Stimulated activated CD4-positive, alpha-beta T cell treated with anti-CD3 and anti-CD28 coated beads, Interleukin-1b, Interleukin-23, amount 100 ng/mL, for 4 hours (primary cell): Measurements from ENCODE around the gene CCBE1.
"Not testable (repeated sequence)": the region's sequence is repeated elsewhere in the genome, so short reads cannot be mapped to it uniquely, and the experiment has no call there.

Source experiments
- DNase-seq, 2 donors: peaks; one replicate each; pipeline ENCODE4 v3.0.0-alpha.2; 2020; ENCODE audit warnings: low read depth in 2 of 2

The CCBE1 gene

DNA sequence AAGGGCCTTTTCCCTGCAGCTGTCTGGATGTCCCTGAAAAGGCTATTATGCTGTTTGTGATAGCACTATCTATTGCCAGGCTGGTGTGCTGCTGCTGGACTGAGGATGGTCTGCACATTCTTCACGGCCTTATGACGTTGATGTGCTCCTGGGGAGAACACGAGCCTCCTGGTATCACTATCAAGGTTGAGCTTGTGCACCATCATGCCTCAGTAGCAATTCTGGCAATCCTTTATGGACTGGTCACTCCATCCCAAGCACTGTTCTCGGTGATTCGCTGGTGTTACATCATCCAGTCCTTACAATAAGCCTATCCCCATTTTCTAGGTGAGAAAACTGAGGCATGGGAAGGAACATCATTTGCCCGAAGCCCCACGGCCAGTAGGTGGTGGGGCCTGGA is 18.2 kb upstream of the CCBE1 start:
- no peak for DNase-seq

DNA sequence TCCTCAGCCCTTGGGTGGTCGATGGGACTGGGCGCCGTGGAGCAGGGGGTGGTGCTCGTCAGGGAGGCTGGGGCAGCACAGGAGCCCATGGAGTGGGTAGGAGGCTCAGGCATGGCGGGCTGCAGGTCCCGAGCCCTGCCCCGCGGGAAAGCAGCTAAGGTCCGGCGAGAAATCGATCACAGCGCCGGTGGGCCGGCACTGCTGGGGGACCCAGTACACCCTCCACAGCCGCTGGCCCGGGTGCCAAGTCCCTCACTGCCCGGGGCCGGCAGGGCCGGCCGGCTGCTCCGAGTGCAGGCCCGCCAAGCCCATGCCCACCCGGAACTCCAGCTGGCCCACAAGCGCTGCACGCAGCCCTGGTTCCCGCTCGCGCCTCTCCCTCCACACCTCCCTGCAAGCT is 16.9 kb upstream of the CCBE1 start:
- not testable (repeated sequence) for DNase-seq

DNA sequence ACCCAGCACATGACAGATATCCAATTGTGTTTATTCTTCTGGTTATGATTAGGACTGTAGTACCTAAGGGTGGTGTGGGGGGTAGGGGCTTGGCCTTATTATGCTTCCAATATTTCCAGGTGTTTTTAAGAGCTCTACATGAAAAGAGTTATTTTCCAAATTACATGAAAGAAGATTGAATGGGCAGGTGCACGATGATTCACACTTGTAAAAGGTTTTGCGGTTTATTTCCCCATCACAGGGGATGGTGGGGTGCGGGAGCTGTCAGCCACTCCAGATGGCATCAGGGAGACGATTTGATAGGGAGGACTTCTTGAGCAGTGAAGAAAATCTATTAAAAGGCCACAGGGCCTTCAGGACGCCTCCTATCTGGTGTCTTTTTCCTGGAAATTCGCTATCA is 15.1 kb upstream of the CCBE1 start:
- no peak for DNase-seq

DNA sequence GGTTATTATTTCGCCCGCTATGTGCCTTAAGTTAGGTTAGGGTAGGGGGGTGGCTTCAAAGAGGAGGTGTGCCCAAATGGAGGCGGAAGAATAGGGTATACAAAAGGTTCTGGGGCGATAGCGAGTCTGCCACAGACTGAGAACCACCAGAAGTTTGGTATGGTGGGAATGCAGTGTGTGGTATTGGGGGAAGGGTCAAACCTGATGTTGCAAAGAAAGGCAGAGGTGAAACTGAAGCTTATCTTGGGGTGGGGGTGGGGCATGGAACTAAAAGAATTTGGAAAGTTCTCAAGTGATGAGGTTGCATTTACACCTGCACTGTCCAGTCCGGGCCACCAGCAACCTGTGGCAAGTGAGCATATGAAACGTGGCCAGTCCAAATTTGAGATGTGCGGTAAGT is 11.8 kb upstream of the CCBE1 start:
- no peak for DNase-seq

DNA sequence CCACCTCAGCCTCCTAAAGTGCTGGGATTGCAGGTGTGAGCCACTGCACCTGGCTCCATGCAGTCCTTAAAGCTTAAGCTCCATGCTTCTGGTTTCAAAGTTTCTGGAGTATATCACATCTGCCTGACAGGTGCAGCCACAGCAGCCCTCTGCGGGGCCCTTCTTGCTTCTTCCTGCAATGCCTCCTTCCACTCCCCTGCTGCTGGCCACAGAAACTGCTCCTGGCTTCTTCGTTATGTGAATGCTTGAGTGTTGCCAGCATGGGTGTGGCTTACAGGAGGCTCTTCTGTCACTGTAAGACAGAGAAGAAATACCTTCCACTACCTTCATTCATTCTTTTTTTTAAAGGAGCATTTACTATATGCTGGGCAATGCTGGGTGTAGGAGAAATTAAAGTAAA is 10.1 kb upstream of the CCBE1 start:
- DNase-seq, result no peak

DNA sequence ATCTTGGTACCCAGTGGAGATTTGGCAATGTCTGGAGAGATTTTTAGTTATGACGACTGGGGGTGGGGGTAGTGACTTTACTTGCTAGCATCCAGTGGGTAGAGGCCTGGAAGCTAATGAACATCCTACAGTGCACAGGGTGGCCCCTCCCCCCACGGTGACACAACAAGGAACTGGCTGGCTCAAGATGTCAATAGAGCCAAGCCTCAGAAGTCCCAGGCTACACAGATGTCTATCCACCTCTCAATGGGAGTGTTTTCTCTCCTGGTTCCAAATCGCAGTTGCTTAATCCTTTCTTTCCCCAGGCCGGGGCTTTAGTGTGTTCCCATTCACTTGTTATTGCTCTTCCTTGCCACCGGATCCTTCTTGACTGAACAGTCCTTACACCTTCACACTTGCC is 9.3 kb upstream of the CCBE1 start:
- no peak for DNase-seq

DNA sequence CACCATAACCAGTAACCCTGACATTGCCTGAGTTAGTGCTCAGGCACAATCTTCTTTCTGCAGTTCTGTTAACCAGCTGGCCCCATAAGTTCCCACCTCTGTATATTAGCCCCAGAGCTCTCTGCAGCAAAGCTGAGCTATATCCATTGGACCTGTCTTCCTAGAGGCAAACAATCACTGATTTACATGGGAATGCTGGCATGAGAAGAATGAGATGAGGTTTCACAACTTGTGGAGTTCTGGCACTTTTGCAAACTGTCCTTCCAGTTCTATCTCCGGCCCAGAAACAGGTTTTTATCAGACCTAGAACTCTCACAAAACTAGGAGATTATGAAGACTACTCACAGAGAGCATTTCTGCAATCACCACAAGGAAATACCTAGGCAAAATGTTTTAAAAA is 7.9 kb upstream of the CCBE1 start:
- no peak for DNase-seq

DNA sequence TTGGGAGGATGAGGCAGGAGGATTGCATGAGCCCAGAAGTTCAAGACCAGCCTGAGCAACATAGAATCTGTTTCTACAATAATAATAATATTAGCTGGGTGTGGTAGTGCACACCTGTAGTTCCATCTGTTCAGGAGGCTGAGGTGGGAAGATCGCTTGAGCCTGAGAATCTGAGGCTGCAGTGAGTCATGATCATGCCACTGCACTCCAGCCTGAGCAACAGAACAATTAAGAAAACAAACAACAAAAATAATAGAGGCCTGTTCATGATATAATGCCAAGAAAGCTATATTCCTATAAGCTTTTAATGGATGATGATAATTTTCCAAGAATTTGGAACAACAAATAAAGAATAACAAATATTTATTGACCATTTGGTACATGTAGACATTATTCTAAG is 6.9 kb upstream of the CCBE1 start:
- no peak for DNase-seq

DNA sequence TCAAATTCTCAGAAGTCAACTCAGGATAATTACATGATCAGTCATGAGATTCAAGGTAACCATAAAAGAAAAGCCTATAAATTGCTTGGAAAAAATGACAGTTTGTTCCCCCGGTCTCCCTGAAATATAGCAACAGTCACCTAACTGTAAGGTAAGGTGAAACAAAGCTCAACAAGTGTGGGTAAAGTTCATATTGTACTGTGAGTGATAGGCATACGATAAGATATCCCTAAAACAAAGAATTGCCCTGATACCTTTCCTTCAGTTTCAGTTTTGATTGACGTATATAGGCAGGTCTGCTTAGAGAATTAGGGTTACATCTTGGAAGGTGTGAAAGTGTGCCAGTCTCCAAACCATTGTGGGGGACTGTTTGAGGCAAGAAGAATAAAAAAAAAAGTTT is 4.0 kb upstream of the CCBE1 start:
- DNase-seq, result no peak

DNA sequence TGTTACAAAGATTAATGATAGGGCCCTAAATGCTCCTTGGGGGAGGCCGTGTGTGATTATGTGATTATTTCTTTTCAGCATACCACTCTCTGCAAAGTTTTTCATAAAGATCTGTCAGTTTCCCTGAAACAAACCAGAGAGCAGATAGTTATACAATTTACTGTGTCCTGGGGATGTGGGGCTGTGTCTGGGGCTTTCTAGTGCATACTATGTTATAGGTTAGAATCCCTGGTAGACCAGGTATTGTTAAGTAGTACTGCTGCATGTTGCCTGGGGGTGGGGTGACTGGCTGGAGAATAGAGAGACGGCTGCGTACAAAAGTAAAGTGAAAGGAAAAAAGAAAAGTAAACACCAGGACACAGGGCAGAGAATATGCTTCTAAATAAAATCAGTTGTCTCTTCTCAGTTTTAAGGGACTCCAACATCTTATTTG is 3.3 kb upstream of the CCBE1 start:
- DNase-seq, result no peak

DNA sequence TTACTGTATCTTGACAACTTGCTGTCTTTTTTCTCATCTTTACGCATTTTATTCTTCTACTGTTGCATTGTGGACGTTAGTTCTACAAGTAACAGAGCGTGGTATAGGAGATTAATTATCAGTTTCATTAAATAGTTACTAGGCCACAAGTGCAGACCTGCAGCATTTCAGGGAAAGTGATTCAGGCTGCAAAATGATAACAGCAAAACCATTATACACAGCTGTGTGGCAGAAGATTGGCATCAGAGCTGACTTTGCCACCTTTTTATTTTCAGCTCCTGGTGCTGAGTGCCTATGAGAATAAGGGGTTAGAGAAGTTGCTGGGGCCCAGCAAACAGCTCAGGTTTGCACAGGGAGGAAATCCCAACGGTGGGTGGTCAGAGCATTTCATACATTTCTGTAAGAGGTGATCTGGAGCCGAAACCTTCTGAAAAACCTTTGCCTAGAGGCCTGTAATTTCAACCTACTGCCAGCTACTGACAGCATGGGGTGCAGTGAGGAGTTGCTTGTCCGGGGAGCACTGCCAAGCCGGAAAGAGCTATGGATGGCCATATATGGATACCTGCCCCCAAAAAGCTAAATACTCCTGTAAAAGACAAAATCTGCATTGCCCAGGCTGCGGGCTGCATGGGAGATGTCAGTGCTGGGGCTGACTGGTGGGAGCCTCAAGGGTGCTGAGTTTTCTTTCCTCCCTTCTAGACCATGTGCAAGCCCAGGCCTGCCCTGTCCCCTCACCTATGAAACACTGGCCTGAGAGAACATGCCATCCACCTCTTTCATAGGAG is 2.7 kb upstream of the CCBE1 start:
- DNase-seq, result no peak

DNA sequence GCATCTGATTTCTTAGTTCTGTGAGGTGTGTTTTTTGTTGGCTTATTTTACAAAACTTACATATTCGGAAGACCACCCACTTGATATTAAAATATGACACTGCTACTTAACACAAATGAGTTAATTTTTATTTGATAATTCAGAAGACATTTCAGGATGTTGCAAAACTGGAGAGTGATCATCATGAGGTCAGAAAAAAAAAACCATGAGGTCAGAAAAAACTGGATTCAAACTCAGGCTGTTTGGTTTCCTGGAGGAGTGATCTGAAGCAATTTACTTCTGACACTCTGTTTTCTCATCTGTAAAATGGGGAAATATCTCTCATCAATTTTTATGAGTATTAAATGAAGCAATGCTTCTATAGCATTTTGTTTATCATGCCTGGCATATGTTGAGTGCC is 1.8 kb upstream of the CCBE1 start:
- no peak for DNase-seq

DNA sequence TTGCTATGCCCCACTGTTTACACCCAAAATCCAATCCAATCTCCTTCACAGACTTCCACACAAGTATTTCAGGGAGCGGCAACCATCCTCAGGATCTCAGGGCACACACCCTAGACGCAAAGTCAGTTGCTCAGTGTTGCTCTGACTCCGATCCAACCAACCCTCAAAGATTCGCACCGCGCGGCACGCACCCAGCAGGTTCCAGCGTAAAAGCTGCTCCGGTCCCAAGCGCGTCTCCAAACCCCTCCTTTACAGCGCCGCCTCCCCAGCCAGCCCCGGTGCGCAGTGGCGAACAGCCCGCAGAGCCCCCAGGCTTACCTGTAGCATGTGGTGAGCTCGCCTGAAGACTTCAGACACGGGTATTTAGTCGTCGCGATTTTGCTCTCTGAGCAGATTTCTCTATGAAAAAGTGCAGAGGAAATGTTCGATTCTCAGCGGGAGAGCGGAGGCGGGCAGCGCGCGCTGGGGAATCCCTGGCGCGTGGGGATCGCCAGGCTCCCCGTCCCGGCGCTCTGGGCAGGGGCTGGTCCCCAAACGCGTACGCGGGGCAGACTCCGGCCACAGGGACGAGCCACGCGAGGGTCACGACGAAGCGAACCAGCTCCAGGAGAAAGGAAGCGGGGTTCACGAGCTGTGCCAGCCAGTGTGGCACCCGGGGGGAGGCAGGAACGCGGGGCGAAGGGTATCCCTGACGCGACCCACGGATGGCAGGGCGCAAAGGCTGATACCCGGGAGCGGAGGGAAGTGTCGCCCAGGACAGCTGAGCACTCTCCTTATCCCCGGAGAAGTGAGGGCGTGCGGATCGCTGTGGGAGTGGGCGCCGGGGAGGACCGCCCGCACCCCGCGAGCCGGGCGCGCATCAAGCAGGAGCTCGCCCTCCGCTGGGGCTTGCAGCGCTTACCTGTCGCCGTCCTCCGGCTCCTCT is 650 bp downstream of the CCBE1 start:
- DNase-seq, result no peak

DNA sequence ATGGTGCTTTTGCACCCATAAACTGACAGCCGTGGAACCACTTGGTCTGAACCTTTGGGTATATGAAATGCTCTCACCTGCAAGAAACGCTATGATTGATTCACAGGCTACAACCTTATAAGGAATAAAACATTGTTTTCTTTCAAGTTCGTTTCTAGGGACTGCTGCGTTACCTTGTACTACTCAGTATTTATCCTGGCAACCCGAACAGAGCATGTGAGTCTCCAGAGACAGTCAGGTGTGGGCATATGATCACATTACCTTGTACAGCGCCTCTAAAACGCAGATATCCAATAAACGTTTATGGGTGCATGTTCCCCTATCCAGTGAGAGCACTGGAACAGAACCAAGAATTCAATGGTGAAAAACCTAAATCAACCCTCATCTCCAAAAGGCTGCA is 1.7 kb downstream of the CCBE1 start:
- DNase-seq, result no peak

DNA sequence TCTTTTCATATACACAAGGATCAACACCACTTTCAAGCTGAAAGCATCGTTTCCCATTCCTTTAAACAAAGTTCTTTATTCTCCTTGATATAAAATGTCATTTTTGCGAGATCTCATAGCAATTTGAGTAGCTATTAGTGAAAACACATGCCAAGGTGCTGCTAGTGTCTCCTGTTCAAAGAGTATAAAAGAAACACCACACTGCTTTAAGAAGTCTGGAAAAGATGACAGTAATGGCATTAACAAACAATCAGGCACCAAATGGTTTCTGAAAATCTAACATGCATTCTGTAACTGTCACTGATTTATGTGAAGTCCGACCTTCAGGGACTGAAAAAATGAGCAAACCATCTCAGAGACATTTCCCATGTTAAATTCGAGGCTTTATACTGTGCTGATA is 2.4 kb downstream of the CCBE1 start:
- no peak for DNase-seq

DNA sequence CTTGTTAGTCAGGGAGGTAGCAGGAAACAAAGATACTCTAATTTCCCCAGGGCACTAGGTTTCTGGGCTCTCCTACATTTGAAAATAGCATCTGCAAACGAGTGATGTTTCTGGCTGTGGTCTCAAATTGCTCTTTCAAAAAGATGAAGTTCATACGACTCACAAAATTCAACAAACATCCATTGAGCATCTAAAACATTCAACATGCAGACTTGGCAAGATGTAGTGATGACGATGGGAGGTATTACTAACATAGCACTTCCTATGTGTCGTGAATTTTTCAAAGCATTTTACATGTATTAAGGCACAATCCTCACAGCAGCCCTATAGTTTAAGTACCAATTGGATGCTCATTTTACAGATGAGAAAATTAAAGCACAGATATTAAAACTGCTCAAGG is 5.2 kb downstream of the CCBE1 start:
- no peak for DNase-seq

DNA sequence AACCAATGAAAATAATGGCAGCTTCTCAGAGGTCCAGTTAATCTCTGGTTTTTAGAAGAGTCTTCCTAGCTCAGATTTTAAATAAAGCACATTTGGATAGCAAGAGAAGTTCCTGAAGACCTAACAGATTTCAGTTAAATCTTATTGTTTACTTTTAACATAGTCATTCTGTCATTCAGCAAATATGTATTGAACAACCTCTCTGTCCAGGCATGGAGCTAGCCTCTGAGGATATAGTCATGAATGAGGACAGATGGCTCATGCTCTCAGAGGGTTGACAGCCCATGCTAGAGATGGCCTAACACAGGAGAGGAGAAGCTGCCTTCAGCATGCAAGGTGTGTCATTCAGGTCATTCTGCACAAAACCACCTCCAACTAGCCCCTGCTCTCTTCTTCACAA is 6.2 kb downstream of the CCBE1 start:
- no peak for DNase-seq

DNA sequence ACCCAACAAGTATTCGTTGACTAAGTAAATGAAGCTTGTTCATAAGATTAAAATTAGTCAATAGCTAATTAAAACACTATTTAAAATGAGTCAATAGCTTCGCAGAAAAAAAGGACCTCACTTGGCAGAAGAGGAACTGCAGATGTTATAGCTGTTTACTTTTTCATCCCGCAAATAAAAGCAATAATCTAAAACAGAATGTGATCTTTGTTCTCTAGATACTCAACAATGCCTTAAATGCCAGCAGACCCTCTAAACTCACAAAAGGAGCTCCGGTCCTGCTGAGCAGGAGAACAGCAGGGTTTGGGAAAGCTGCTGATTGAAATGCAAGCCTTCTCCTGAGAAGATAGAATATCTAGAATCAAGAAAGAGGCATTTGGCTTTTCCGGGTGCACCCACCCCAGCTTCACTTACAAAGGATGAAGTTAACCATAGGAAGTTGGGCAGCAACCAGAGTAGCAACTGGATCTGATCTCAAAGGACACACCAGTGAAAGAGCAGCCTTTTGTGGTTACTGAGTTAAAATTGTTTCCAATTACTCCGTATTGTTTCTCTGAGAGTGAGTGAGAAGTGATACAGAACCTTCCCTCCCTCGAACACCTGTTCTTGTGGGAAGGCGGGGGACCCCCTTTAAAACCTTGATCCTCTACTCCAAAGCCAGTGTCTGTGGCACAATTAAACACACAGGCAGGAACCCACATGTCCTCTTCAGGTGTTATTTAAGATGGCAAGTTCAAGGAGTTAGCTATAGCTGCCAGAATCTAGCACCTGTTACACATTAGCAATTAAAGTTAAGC is 6.8 kb downstream of the CCBE1 start:
- no peak for DNase-seq

DNA sequence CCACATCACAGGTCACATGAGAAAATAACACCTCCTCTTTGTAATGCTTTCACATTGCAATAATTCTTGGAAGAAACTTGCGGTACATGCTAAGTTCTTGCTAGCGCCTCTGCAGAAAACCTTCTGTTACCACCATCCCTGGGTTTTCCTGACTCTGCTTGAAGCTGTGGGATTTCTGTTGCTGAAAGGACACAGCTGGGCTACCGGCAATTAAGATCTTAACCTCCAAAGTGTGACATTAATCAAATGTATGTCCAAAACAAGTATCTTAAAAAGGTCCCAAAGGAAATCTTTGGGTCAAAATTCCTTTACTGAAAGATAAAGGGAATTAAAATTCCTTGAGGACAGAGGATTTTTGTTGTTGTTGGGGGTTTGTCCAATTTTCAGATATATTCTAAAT is 7.5 kb downstream of the CCBE1 start:
- no peak for DNase-seq

DNA sequence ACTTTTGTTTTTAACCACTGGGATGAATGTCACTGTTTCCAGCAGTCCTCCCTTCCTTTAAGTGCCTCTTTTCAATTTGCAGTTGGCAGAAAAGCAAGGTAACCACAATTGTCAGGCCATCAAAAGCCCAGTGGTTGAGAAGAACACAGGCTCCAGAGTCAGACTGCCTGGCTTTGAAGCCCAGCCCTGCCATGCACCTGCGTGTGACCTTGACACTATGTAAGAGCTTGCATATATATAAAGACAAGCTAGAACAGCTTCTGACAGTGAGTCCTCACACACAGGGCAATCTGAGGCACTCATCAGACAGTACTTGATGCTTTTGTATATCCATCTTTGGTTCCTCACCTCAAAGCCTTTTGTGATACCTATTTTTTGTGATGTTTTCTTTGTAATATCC is 11.0 kb downstream of the CCBE1 start:
- DNase-seq, result no peak

DNA sequence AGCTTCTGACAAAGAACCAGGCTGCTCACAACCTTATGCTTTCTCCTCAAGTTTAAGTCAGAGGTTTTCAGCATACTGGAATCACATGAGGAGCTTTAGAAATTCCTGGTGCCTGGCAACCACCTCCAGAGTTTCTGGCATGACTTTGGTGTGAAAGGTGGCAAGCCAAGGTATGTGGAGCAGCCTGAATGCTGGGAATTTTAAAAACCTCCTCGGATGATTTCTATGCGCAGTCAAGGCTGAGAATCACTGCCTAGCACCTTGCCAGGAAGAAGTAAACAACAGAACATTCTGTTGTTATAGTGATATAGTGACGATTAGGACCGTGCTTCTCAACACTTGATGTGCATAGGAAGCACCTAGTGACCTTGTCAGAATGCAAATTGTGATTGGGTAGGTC is 11.7 kb downstream of the CCBE1 start:
- no peak for DNase-seq

DNA sequence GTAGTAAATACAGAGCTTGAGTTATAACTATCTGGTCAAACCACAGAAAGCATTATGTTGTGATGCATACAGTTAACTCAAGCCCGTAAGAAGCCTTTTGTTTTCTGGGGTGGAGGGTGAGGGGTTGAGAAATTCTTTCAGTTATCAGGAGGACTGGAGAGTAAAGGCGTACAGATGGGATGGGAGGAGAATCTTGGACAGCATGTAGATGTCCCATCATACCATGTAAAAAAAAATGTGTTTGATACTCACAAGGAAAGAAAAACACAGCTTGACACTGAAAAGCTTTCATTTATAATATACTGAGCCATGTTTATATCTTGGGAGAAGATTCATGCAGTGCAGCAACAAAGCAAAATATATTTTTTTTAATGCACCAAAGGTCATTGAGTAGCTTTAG is 12.4 kb downstream of the CCBE1 start:
- no peak for DNase-seq
